HG03442 (cell line): ENCODE measurements around the gene ENTPD8.
"Not testable (repeated sequence)": the region's sequence is repeated elsewhere in the genome, so short reads cannot be mapped to it uniquely, and the experiment has no call there.

Source experiments
- ATAC-seq: cut with Tn5 transposase; IDR thresholded peaks from one replicate; pipeline ENCODE4 v1.9.1; 2021; ENCODE audit warnings: mild to moderate bottlenecking, moderate library complexity; ENCODE audit not compliant: unreplicated experiment

Gene ENTPD8

GRCh38 chr9:137459152-137459600 lies 18.0 kb upstream of the ENTPD8 start, which contains the start of gene NSMF:
Gene NSMF (minus strand): TSS chr9:137459334. CDS start chr9:137459102, 232 bp downstream.
- peak; percentile 56 for ATAC-seq

GRCh38 chr9:137458194-137459151 lies 17.3 kb upstream of the ENTPD8 start:
- peak; percentile 2 for ATAC-seq

- ATAC-seq: no peak
Observed at GRCh38 chr9:137457406-137458193, 16.4 kb upstream of the ENTPD8 start.

DNA sequence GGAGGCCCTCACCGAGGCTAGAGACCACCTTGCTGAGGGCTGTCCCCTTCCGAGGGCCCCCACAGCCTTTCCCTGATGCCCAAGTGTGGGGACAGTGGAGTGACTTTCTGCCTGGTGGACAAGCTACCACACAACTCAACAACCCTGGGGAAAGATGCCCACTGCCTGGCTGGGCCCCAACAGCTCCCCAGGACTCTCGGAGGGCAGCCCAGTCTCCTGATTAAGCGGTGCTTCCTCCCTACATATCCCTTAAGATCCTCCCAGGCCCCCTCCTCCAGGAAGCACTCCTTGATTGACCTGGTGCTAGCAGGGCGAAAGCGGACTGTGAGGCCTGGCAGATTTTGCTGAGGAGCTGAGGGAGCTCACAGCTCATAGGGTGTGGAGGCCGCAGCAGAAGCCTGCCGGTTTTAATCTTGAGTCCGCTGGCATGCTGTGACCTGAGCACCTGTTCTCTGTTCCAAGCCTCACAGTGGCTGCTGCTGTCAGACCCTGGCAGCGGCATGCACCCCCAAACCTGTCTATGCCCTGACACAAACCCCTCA lies 15.8 kb upstream of the ENTPD8 start:
- no peak for ATAC-seq

- no peak for ATAC-seq
Observed at GRCh38 chr9:137456061-137456863, 15.1 kb upstream of the ENTPD8 start.

- ATAC-seq: no peak
Observed at GRCh38 chr9:137455359-137455991, 14.3 kb upstream of the ENTPD8 start.

GRCh38 chr9:137454597-137455358 lies 13.6 kb upstream of the ENTPD8 start:
- no peak for ATAC-seq

- ATAC-seq: no peak
Observed at GRCh38 chr9:137454145-137454596, 13.0 kb upstream of the ENTPD8 start.

GRCh38 chr9:137453643-137454081 lies 12.5 kb upstream of the ENTPD8 start:
- no peak for ATAC-seq

DNA sequence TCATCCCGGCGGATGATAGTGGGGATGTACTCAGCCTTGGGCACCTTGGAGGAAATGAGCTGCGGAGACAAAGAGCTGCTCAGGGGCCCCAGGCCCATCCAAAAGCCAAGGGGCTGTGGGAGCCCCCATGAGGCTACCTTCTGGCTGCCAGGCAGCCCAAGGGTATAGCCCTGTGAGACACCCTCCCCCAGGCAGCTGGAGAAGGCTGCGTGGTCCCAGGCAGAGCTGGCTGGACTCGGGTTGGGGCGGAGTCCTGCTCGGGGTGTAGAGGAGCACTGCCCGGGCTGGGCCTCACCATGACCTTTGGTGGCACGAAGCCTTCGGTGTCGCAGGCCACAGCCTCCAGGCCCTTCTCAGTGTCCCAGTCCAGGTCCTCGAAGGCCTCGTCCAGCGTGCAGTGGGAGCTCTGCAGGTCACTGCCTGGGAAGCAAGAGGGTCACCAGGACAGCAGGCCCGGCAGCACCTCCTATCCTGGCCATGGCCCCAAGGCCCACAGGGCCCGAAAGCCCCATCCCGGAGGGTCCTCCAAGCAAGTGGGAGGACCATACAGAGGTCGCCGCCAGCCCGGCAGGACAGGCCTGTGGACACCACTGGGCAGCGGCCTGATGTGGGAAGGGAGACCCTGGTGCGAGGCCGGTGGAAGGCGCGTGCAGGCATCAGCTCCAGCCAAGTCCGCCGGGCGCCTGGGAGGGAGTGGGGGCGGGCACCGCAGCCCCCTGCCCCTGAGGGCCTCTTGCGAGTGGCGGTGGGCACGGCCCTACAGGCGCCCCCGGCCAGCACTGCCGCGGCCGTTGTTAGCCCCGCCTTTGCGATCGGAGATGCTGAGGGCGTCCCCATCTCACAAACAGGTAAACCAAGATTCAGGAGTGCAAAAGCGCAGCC lies 11.8 kb upstream of the ENTPD8 start:
- ATAC-seq: no peak

- no peak for ATAC-seq
Observed at GRCh38 chr9:137452006-137452760, 11.0 kb upstream of the ENTPD8 start.

GRCh38 chr9:137451264-137452005 lies 10.3 kb upstream of the ENTPD8 start:
- ATAC-seq: not testable (repeated sequence)

DNA sequence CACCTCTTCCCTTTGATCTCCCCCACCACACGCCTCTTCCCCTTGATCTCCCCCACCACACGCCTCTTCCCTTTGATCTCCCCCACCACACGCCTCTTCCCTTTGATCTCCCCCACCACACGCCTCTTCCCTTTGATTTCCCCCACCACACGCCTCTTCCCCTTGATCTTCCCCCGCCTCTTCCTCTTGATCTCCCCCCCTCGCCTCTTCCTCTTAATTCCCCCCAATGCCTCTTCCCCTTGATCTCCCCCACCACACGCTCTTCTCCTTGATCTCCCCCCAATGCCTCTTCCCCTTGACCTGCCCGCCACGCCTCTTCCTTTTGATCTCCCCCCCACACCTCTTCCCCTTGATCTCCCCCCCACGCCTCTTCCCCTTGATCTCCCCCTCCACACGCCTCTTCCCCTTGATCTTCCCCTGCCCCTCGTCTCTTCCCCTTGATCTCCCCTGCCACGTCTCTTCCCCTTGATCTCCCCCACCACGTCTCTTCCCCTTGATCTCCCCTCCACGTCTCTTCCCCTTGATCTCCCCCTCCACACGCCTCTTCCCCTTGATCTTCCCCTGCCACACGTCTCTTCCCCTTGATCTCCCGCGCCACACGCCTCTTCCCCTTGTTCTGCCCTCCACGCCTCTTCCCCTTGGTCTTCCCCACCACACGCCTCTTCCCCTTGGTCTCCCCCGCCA lies 9.5 kb upstream of the ENTPD8 start:
- ATAC-seq: not testable (repeated sequence)

DNA sequence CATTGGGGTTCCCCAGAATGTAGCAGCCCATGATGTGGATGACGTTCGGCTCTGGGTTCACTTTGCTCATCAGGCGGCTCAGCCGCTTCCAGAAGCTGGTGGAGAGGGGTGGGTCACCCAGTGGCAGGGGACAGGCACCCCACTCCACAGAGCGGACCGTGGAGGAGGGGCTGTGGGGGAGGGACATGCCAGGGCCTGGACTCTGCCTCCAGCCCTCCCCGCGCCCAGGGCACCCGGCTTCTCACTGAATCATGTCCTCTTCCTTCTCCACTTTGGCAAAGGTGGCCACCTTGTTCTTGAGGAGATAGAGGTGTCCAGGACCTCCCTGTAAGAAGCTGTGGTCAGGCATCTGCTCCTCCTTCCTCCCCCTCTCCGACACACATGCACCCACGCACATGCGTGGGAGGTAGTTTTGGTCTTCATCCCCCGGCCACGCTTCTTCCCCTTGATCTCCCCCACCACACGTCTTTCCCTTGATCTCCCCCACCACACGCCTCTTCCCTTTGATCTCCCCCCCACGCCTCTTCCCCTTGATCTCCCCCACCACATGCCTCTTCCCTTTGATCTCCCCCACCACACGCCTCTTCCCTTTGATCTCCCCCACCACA lies 8.9 kb upstream of the ENTPD8 start:
- no peak for ATAC-seq

- ATAC-seq: no peak
Observed at GRCh38 chr9:137449081-137449844, 8.1 kb upstream of the ENTPD8 start.
